H1 (cell line): Measurements from ENCODE around the gene TBX15. TPM values are rescaled to one million over a fixed set of nuclear protein-coding genes. Genes with fewer than 3 reads are reported as not detected.

Source experiments
- CTCF ChIA-PET: fragments of 300-600 bp; sonication (Branson Sonifier 250); formaldehyde crosslinking; loops from one replicate; lab custom pipeline; 2021; ENCODE audit not compliant: partially characterized antibody; lab: Charles Lee
- POLR2A ChIA-PET: fragments of 300-600 bp; sonication (Branson Sonifier 250); formaldehyde crosslinking; loops from one replicate; lab custom pipeline; 2021; ENCODE audit warnings: inconsistent platforms; ENCODE audit not compliant: partially characterized antibody; lab: Charles Lee
- DNase-seq, 2 experiments: peaks; one replicate each; pipeline versions ENCODE4 v3.0.0 to v3.0.0-alpha.2; 2010 to 2022; ENCODE audit warnings: low spot score in 2 of 2, low read depth in 1 of 2, mixed read lengths in 1 of 2
- FAIRE-seq: peaks from 2 replicates; lab custom pipeline; 2011; peaks lifted over from hg19 to GRCh38; lab: Jason Lieb, UNC
- H2AFZ ChIP-seq: 2 replicates; pipeline ENCODE4 v1.8.1; 2012; ENCODE audit warnings: low read length, inconsistent platforms
- H2AK5ac ChIP-seq: 2 replicates; pipeline ENCODE4 v1.6.1; 2013; ENCODE audit warnings: low read depth, low read length
- H2BK120ac ChIP-seq: replicated peaks from 2 replicates; pipeline ENCODE3; 2013; ENCODE audit warnings: low read depth, low read length, inconsistent platforms
- H2BK12ac ChIP-seq: 2 replicates; pipeline ENCODE4 v1.6.1; 2013; ENCODE audit warnings: low read depth, low read length
- H2BK15ac ChIP-seq: 2 replicates; pipeline ENCODE4 v1.6.1; 2013; ENCODE audit warnings: low read length
- H2BK20ac ChIP-seq: 2 replicates; pipeline ENCODE4 v1.6.1; 2013; ENCODE audit warnings: low read length
- H2BK5ac ChIP-seq: 2 replicates; pipeline ENCODE4 v1.6.1; 2013; ENCODE audit warnings: low read depth, low read length
- H3K14ac ChIP-seq: 2 replicates; pipeline ENCODE4 v1.6.1; 2013; ENCODE audit warnings: inconsistent platforms; ENCODE audit not compliant: insufficient read length
- H3K18ac ChIP-seq: 2 replicates; pipeline ENCODE4 v1.6.1; 2013; ENCODE audit warnings: low read length; ENCODE audit errors: extremely low read depth
- H3K23ac ChIP-seq: 2 replicates; pipeline ENCODE4 v1.6.1; 2013; ENCODE audit warnings: inconsistent platforms; ENCODE audit not compliant: insufficient read length
- H3K23me2 ChIP-seq: 2 replicates; pipeline ENCODE4 v1.6.1; 2013; ENCODE audit warnings: low read depth, low read length
- H3K27ac ChIP-seq: 2 replicates; pipeline ENCODE4 v1.6.1; 2011; ENCODE audit warnings: low read depth, low read length, inconsistent platforms
- H3K27me3 ChIP-seq, 4 experiments: replicated peaks in 1 of 4; 1 replicate in 1 of 4; 2 replicates in 3 of 4; pipeline versions ENCODE4 v1.6.1 to v1.8.1; 2011 to 2013; ENCODE audit warnings: low read length in 3 of 4, mild to moderate bottlenecking in 3 of 4, inconsistent platforms in 2 of 4, mixed read lengths in 2 of 4, moderate library complexity in 1 of 4; ENCODE audit not compliant: control insufficient read depth in 3 of 4, insufficient read depth in 3 of 4; ENCODE audit errors: extremely low read depth in 1 of 4
- H3K36me3 ChIP-seq, 4 experiments: 2 replicates each; pipeline versions ENCODE4 v1.6.1 to v1.8.1; 2011 to 2013; ENCODE audit warnings: mild to moderate bottlenecking in 4 of 4, low read length in 3 of 4, moderate library complexity in 2 of 4, control low read depth in 1 of 4, inconsistent platforms in 1 of 4; ENCODE audit not compliant: insufficient read depth in 4 of 4, control insufficient read depth in 2 of 4
- H3K4ac ChIP-seq: replicated peaks from 2 replicates; pipeline ENCODE3; 2013; ENCODE audit warnings: low read length, low read depth, mixed read lengths, inconsistent platforms; ENCODE audit not compliant: insufficient read length
- H3K4me1 ChIP-seq, 4 experiments: replicated peaks in 1 of 4; 1 replicate in 1 of 4; 2 replicates in 3 of 4; pipeline versions ENCODE4 v1.6.1 to v1.8.1; 2011 to 2013; ENCODE audit warnings: low read length in 3 of 4, inconsistent platforms in 2 of 4, mixed read lengths in 1 of 4; ENCODE audit not compliant: insufficient read depth in 4 of 4, control insufficient read depth in 3 of 4
- H3K4me2 ChIP-seq, 2 experiments: 2 replicates each; pipeline versions ENCODE4 v1.6.1 to v1.8.1; 2011 to 2013; ENCODE audit warnings: low read depth in 2 of 2, low read length in 2 of 2, control low read depth in 1 of 2, inconsistent platforms in 1 of 2, mild to moderate bottlenecking in 1 of 2; ENCODE audit not compliant: insufficient read depth in 1 of 2
- H3K4me3 ChIP-seq, 4 experiments: fragments of 200-600, 300-600 bp in 1 of 4; sonication (generic), shearing (Covaris generic), sonication (Bioruptor Twin) in 1 of 4; 2 replicates each; pipeline versions ENCODE4 v1.5.1 to v1.8.1; 2011 to 2016; ENCODE audit warnings: low read length in 4 of 4, low read depth in 3 of 4, control low read depth in 2 of 4, inconsistent platforms in 2 of 4, mild to moderate bottlenecking in 2 of 4, mixed read lengths in 1 of 4, moderate library complexity in 1 of 4; ENCODE audit not compliant: insufficient read depth in 2 of 4; ENCODE audit errors: extremely low read depth in 1 of 4
- H3K56ac ChIP-seq: replicated peaks from 2 replicates; pipeline ENCODE3; 2013; ENCODE audit warnings: low read depth, mild to moderate bottlenecking, mixed read lengths, low read length, inconsistent platforms; ENCODE audit not compliant: insufficient read length
- H3K79me1 ChIP-seq: 2 replicates; pipeline ENCODE4 v1.6.1; 2013; ENCODE audit warnings: low read depth, low read length, control low read depth
- H3K79me2 ChIP-seq, 2 experiments: 2 replicates each; pipeline versions ENCODE4 v1.6.1 to v1.8.1; 2012 to 2013; ENCODE audit warnings: low read length in 2 of 2, mild to moderate bottlenecking in 2 of 2, inconsistent platforms in 1 of 2; ENCODE audit not compliant: insufficient read depth in 2 of 2, control insufficient read depth in 1 of 2
- H3K9ac ChIP-seq, 4 experiments: replicated peaks in 1 of 4; 1 replicate in 1 of 4; 2 replicates in 3 of 4; pipeline versions ENCODE4 v1.6.1 to v1.8.1; 2011 to 2013; ENCODE audit warnings: low read depth in 3 of 4, low read length in 3 of 4, control low read depth in 2 of 4, mild to moderate bottlenecking in 2 of 4, moderate library complexity in 2 of 4, inconsistent platforms in 1 of 4; ENCODE audit errors: extremely low read depth in 1 of 4
- H3K9me3 ChIP-seq, 2 experiments: 2 replicates each; pipeline versions ENCODE4 v1.6.1 to v1.8.1; 2012 to 2013; ENCODE audit warnings: mild to moderate bottlenecking in 2 of 2, moderate library complexity in 2 of 2, control low read depth in 1 of 2, inconsistent platforms in 1 of 2, low read depth in 1 of 2, low read length in 1 of 2, mixed read lengths in 1 of 2; ENCODE audit not compliant: insufficient read depth in 2 of 2
- H4K20me1 ChIP-seq, 2 experiments: replicated peaks in 1 of 2; 2 replicates each; pipeline versions ENCODE3 to v1.8.1; 2011 to 2013; ENCODE audit warnings: inconsistent platforms in 2 of 2, low read length in 2 of 2, mild to moderate bottlenecking in 1 of 2; ENCODE audit not compliant: insufficient read depth in 2 of 2, control insufficient read depth in 1 of 2
- H4K5ac ChIP-seq: 2 replicates; pipeline ENCODE4 v1.6.1; 2013; ENCODE audit warnings: low read length, low read depth, mixed read lengths, inconsistent platforms; ENCODE audit not compliant: insufficient read length
- H4K8ac ChIP-seq: 2 replicates; pipeline ENCODE4 v1.8.0; 2013; ENCODE audit warnings: mild to moderate bottlenecking, moderate library complexity, low read length, inconsistent platforms; ENCODE audit not compliant: insufficient read depth; ENCODE audit errors: extremely low read depth
- H4K91ac ChIP-seq: replicated peaks from 2 replicates; pipeline ENCODE3; 2013; ENCODE audit warnings: low read length, mixed read lengths, inconsistent platforms; ENCODE audit not compliant: insufficient read length
- CHD1 ChIP-seq: IDR thresholded peaks from 2 replicates; pipeline ENCODE4 v1.6.1; 2012; ENCODE audit warnings: low read depth, low read length, improper control_type of control experiment
- CTBP2 ChIP-seq: IDR thresholded peaks from 2 replicates; pipeline ENCODE4 v1.7.0; 2011; ENCODE audit warnings: borderline replicate concordance, mild to moderate bottlenecking, moderate library complexity, mixed read lengths, low read length; ENCODE audit not compliant: insufficient read depth, insufficient read length
- EP300 ChIP-seq, 2 experiments: IDR thresholded peaks; 1 replicate in 1 of 2; 2 replicates in 1 of 2; pipeline ENCODE4 v1.6.1; 2011 to 2012; ENCODE audit warnings: low read depth in 2 of 2, low read length in 2 of 2, mild to moderate bottlenecking in 2 of 2, borderline replicate concordance in 1 of 2, inconsistent platforms in 1 of 2, moderate library complexity in 1 of 2
- GTF2F1 ChIP-seq: IDR thresholded peaks from 2 replicates; pipeline ENCODE4 v1.6.1; 2012; ENCODE audit warnings: low read depth, low read length, improper control_type of control experiment, borderline replicate concordance
- KDM1A ChIP-seq: fragments of 200-600, 300-600 bp; sonication (generic); IDR thresholded peaks from 2 replicates; pipeline ENCODE4 v1.7.1; 2016; ENCODE audit warnings: mild to moderate bottlenecking, low read length, borderline replicate concordance
- RBBP5 ChIP-seq: IDR thresholded peaks from 2 replicates; pipeline ENCODE4 v1.7.1; 2012; ENCODE audit warnings: low read depth, mild to moderate bottlenecking, inconsistent platforms, low read length, moderate library complexity, borderline replicate concordance
- TBP ChIP-seq: IDR thresholded peaks from 2 replicates; pipeline ENCODE4 v1.6.1; 2011; ENCODE audit warnings: low read depth, low read length, improper control_type of control experiment
- TCF12 ChIP-seq: IDR thresholded peaks from 2 replicates; pipeline ENCODE4 v1.6.1; 2011; ENCODE audit warnings: low read depth, mild to moderate bottlenecking, low read length
- YY1 ChIP-seq: IDR thresholded peaks from 2 replicates; pipeline ENCODE4 v1.6.1; 2011; ENCODE audit warnings: low read depth, mild to moderate bottlenecking, low read length
- WGBS, 2 experiments: shearing (Covaris generic) in 1 of 2; methylation state at CpG; one replicate each; pipeline versions ENCODE4 v1.1.6 to v1.1.7; 2013 to 2015; ENCODE audit warnings: low lambda C conversion rate in 2 of 2, mixed read lengths in 2 of 2, inconsistent platforms in 1 of 2, low coverage in 1 of 2, missing lambda C conversion rate in 1 of 2; ENCODE audit not compliant: insufficient replicate concordance in 2 of 2, insufficient coverage in 1 of 2, insufficient read length in 1 of 2; ENCODE audit errors: extremely low coverage in 1 of 2, missing lambda C conversion rate in 1 of 2; 5-methylcytosine and 5-hydroxymethylcytosine counted together
- polyA plus RNA-seq, 7 experiments: library from polyadenylated mRNA; depleted of rRNA in 3 of 7; stranded (reverse) in 5 of 7; unstranded in 2 of 7; fragments of >200 nt in 5 of 7; fragments of 200-250 nt in 2 of 7; gene quantifications; 1 replicate in 5 of 7; 2 replicates in 1 of 7; 4 replicates in 1 of 7; pipeline versions ENCODE4 v1.2.1 to v1.2.3, GENCODE V29; 2011 to 2013; ENCODE audit warnings: missing spikeins in 2 of 7, mixed read lengths in 2 of 7
- total RNA-seq: library from RNA; stranded (reverse); fragmentation: NEBNext Ultra II Directional; extraction: Animal tissue kit (Norgen Biotek cat#: 25700); gene quantifications from 2 replicates; pipeline ENCODE4 v1.2.1, GENCODE V29; 2021
- TF ChIP-seq, protein P1 (sequence below), 3 experiments: IDR thresholded peaks; 1 replicate in 2 of 3; 2 replicates in 1 of 3; pipeline versions ENCODE4 v1.5.1 to v1.6.1; 2011; ENCODE audit warnings: low read length in 3 of 3, mild to moderate bottlenecking in 3 of 3, inconsistent platforms in 2 of 3, low read depth in 1 of 3, moderate library complexity in 1 of 3; ENCODE audit not compliant: insufficient read depth in 1 of 3; ENCODE audit errors: control extremely low read depth in 1 of 3

The TBX15 gene
- total and polyA plus RNA-seq, 2 of the 8 experiments (the other 6 are each of a cell fraction or from before 2014, with no cell fraction given), result 0.14 to 0.24 TPM

- no peak overlapping the region for H3K18ac ChIP-seq
- H3K27ac ChIP-seq, result no peak overlapping the region
- no peak overlapping the region for H3K56ac ChIP-seq
- H3K36me3 ChIP-seq, result no peaks in the 10 kb centered on the region
- H3K27me3 ChIP-seq, result no peaks in the 10 kb centered on the region
- no peaks in the 10 kb centered on the region for H4K20me1 ChIP-seq
- H3K9me3 ChIP-seq, result no peaks in the 10 kb centered on the region
- no peak overlapping the region for H3K4me3 ChIP-seq
- no peak overlapping the region for H3K14ac ChIP-seq
- FAIRE-seq (no peak), DNase-seq (no peak)
- no peak overlapping the region for H3K23ac ChIP-seq
- H4K8ac ChIP-seq, result no peak overlapping the region
- H3K23me2 ChIP-seq, result no peaks in the 10 kb centered on the region
- H2AK5ac ChIP-seq, result no peak overlapping the region
- H2BK12ac ChIP-seq, result no peak overlapping the region
- H2BK15ac ChIP-seq, result no peak overlapping the region
- CTCF ChIA-PET, result interaction anchor here (1.9 kb wide), 1 partner anchor 14 kb away, joined by 12 read pairs; no protein-coding TSS in a partner anchor
- no peaks in the 10 kb centered on the region for H3K4me1 ChIP-seq
- no peak overlapping the region for H2BK5ac ChIP-seq
- H4K5ac ChIP-seq, result no peak overlapping the region
- H3K79me1 ChIP-seq, result no peaks in the 10 kb centered on the region
- no peak overlapping the region for H4K91ac ChIP-seq
- POLR2A ChIA-PET, result no interaction called here
- no peak overlapping the region for H2BK20ac ChIP-seq
- H3K4me2 ChIP-seq, result no peak overlapping the region
- no peak overlapping the region for H3K4ac ChIP-seq
- WGBS, 2 experiments, result 76% methylated on average over 2 of the region's 2 CpGs; no CpG with 5 or more reads in 1 of the 2 experiments
- H2BK120ac ChIP-seq, result no peak overlapping the region
- H2AFZ ChIP-seq, result no peak overlapping the region
- no peaks in the 10 kb centered on the region for H3K79me2 ChIP-seq
- no peak overlapping the region for H3K9ac ChIP-seq
- TF ChIP-seq RBBP5 (no peak), TBP (no peak), EP300 (IDR thresholded peaks at IDR 0.05; ENCODE audit: borderline replicate concordance in 1 of 2, low read depth in 2 of 2, low read length in 2 of 2) (no peak), GTF2F1 (no peak), CTBP2 (no peak), YY1 (no peak), TCF12 (no peak), KDM1A (no peak), CHD1 (no peak)
- TF ChIP-seq, protein P1, sequence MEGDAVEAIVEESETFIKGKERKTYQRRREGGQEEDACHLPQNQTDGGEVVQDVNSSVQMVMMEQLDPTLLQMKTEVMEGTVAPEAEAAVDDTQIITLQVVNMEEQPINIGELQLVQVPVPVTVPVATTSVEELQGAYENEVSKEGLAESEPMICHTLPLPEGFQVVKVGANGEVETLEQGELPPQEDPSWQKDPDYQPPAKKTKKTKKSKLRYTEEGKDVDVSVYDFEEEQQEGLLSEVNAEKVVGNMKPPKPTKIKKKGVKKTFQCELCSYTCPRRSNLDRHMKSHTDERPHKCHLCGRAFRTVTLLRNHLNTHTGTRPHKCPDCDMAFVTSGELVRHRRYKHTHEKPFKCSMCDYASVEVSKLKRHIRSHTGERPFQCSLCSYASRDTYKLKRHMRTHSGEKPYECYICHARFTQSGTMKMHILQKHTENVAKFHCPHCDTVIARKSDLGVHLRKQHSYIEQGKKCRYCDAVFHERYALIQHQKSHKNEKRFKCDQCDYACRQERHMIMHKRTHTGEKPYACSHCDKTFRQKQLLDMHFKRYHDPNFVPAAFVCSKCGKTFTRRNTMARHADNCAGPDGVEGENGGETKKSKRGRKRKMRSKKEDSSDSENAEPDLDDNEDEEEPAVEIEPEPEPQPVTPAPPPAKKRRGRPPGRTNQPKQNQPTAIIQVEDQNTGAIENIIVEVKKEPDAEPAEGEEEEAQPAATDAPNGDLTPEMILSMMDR (IDR thresholded peaks at IDR 0.05; ENCODE audit: control extremely low read depth in 1 of 3, insufficient read depth in 1 of 3, low read depth in 1 of 3, low read length in 3 of 3), result no peak
Measured at GRCh38 chr1:118914379-118915161, 73.6 kb downstream of the TBX15 start.
